MCF 10A (cell line): ENCODE measurements around the gene ARHGEF3. TPM values are rescaled to one million over a fixed set of nuclear protein-coding genes. Genes with fewer than 3 reads are reported as not detected.
"Not testable (repeated sequence)": the region's sequence is repeated elsewhere in the genome, so short reads cannot be mapped to it uniquely, and the experiment has no call there.

Experiments used
- BruUV-seq: library from RNA; stranded (reverse); fragments of 400-500 nt; replicated peaks from 2 replicates; lab custom pipeline; 2021; lab: Mats Ljungman, UMichigan
- CTCF ChIA-PET: fragments of 300-600 bp; sonication (Branson Sonifier 250); formaldehyde crosslinking; extraction: SDS; loops from one replicate; lab custom pipeline; 2021; ENCODE audit warnings: antibody characterized with exemption, inconsistent platforms; lab: Yijun Ruan, JAX
- POLR2A ChIA-PET: fragments of 300-600, 350-650 bp; sonication (Branson Sonifier 250); formaldehyde crosslinking; extraction: SDS; loops from one replicate; lab custom pipeline; 2020; ENCODE audit warnings: antibody characterized with exemption, inconsistent platforms; lab: Yijun Ruan, JAX
- DNase-seq: peaks from one replicate; pipeline ENCODE4 v3.0.0-alpha.2; 2018; ENCODE audit not compliant: unreplicated experiment
- H3K27ac Mint-ChIP-seq: one replicate; pipeline ENCODE4 v1.8.0; 2022; ENCODE audit warnings: mild to moderate bottlenecking, low read depth, mixed read lengths; ENCODE audit not compliant: unreplicated experiment
- H3K27me3 Mint-ChIP-seq: one replicate; pipeline ENCODE4 v1.8.0; 2022; ENCODE audit warnings: mixed read lengths; ENCODE audit not compliant: insufficient read depth, unreplicated experiment
- H3K36me3 Mint-ChIP-seq: one replicate; pipeline ENCODE4 v1.8.0; 2022; ENCODE audit warnings: mild to moderate bottlenecking, moderate library complexity, mixed read lengths; ENCODE audit not compliant: insufficient read depth, unreplicated experiment
- H3K4me1 Mint-ChIP-seq: one replicate; pipeline ENCODE4 v1.8.0; 2022; ENCODE audit warnings: mixed read lengths; ENCODE audit not compliant: insufficient read depth, unreplicated experiment
- H3K4me3 Mint-ChIP-seq: one replicate; pipeline ENCODE4 v1.8.0; 2022; ENCODE audit warnings: mild to moderate bottlenecking, moderate library complexity, mixed read lengths; ENCODE audit not compliant: unreplicated experiment
- H3K9me3 Mint-ChIP-seq: one replicate; pipeline ENCODE4 v1.8.0; 2022; ENCODE audit warnings: mixed read lengths; ENCODE audit not compliant: unreplicated experiment
- CTCF ChIP-seq: fragments of 200-600 bp; IDR thresholded peaks from one replicate; pipeline ENCODE4 v1.8.0; 2022; ENCODE audit warnings: antibody characterized with exemption, mild to moderate bottlenecking; ENCODE audit not compliant: unreplicated experiment
- intact Hi-C: fragments of 100-400 bp; cut with micrococcal nuclease; formaldehyde crosslinking; loops from 2 replicates; pipeline ENCODE4 v1.14.1; 2022
- total RNA-seq: library from RNA; stranded (reverse); gene quantifications from 2 replicates; pipeline ENCODE4 v1.2.3, GENCODE V29; 2022

ARHGEF3 gene
- total RNA-seq, 1 experiment from 2014 or later, result 10.6 TPM

- peaks cover 9% of the 10 kb centered on the region for H3K4me1 Mint-ChIP-seq
- no peak for TF ChIP-seq CTCF
- H3K9me3 Mint-ChIP-seq, result no peaks in the 10 kb centered on the region
- no TSS peak for BruUV-seq
- no peaks in the 10 kb centered on the region for H3K36me3 Mint-ChIP-seq
- ChIA-PET CTCF (no interaction called here), POLR2A (interaction anchor here (0.8 kb wide), 1 partner anchor 37 kb away, joined by 4 read pairs; no protein-coding TSS in a partner anchor)
- DNase-seq, result no peak
- H3K27ac Mint-ChIP-seq, result no peak overlapping the region
- H3K27me3 Mint-ChIP-seq, result no peaks in the 10 kb centered on the region
- H3K4me3 Mint-ChIP-seq, result no peak overlapping the region
- intact Hi-C loops, result no loop called here
Measured at GRCh38 chr3:56761887-56762651, 39.7 kb downstream of the ARHGEF3 start.

- no peak for DNase-seq
- no peaks in the 10 kb centered on the region for H3K9me3 Mint-ChIP-seq
- no peaks in the 10 kb centered on the region for H3K27me3 Mint-ChIP-seq
- H3K4me1 Mint-ChIP-seq, result peaks cover 18% of the 10 kb centered on the region
- CTCF ChIA-PET, result interaction anchor here (1.0 kb wide), 2 partner anchors 10 to 39 kb away, joined by 3 read pairs; no protein-coding TSS in a partner anchor
- intact Hi-C loops, result no loop called here
- H3K27ac Mint-ChIP-seq, result no peak overlapping the region
- BruUV-seq, result no TSS peak
- H3K36me3 Mint-ChIP-seq, result no peaks in the 10 kb centered on the region
- H3K4me3 Mint-ChIP-seq, result no peak overlapping the region
- POLR2A ChIA-PET, result interaction anchor here (0.7 to 0.8 kb wide), 2 partner anchors 21 to 38 kb away, joined by 4 read pairs; no protein-coding TSS in a partner anchor
- no peak for TF ChIP-seq CTCF
Measured at GRCh38 chr3:56761023-56761422, 40.7 kb downstream of the ARHGEF3 start.

GRCh38 chr3:56759532-56759931, 42.2 kb downstream of the ARHGEF3 start:
- POLR2A ChIA-PET, result interaction anchor here (1.5 to 1.8 kb wide), 5 partner anchors 11 to 55 kb away, joined by 3 to 16 read pairs (median 6); no protein-coding TSS in a partner anchor
- Mint-ChIP-seq H3K36me3 (no peaks in the 10 kb centered on the region), H3K27me3 (no peaks in the 10 kb centered on the region), H3K4me1 (peaks cover 20% of the 10 kb centered on the region), H3K9me3 (no peaks in the 10 kb centered on the region), H3K4me3 (no peak overlapping the region), H3K27ac (no peak overlapping the region)
- DNase-seq, result no peak
- intact Hi-C loops, result no loop called here
- CTCF ChIA-PET, result interaction anchor here (2.0 to 3.4 kb wide), 2 partner anchors 41 to 229 kb away, joined by 11 to 16 read pairs; no protein-coding TSS in a partner anchor
- no peak for TF ChIP-seq CTCF
- BruUV-seq, result no TSS peak

GRCh38 chr3:56758539-56758981, 43.2 kb downstream of the ARHGEF3 start:
- CTCF ChIA-PET, result interaction anchor here (0.6 to 3.4 kb wide), 10 partner anchors 23 to 1229 kb away, joined by 3 to 16 read pairs (median 4); no protein-coding TSS in a partner anchor

GRCh38 chr3:56758042-56758441, 43.7 kb downstream of the ARHGEF3 start:
- BruUV-seq, intact Hi-C loops, H3K9me3 Mint-ChIP-seq, H3K36me3 Mint-ChIP-seq, H3K4me3 Mint-ChIP-seq, H3K27me3 Mint-ChIP-seq, DNase-seq: not testable (repeated sequence)
- ChIA-PET POLR2A (interaction anchor here (0.6 to 1.8 kb wide), 12 partner anchors 8 to 180 kb away, joined by 3 to 16 read pairs (median 4); partner anchors contain the start of gene ARHGEF3), CTCF (interaction anchor here (0.6 to 3.4 kb wide), 9 partner anchors 23 to 1230 kb away, joined by 3 to 16 read pairs (median 5); no protein-coding TSS in a partner anchor)
- Mint-ChIP-seq H3K27ac (peak overlapping the region; percentile 73), H3K4me1 (peaks cover 23% of the 10 kb centered on the region)

More at GRCh38 chr3:56758539-56758981, 43.2 kb downstream of the ARHGEF3 start:
- peak overlapping the region; percentile 53 for H3K4me3 Mint-ChIP-seq
- H3K4me1 Mint-ChIP-seq, result peaks cover 20% of the 10 kb centered on the region
- no TSS peak for BruUV-seq
- TF ChIP-seq CTCF, result no peak
- H3K27ac Mint-ChIP-seq, result peak overlapping the region; percentile 73
- no peaks in the 10 kb centered on the region for H3K36me3 Mint-ChIP-seq
- peak; percentile 83 for DNase-seq
- POLR2A ChIA-PET, result interaction anchor here (0.6 to 1.8 kb wide), 11 partner anchors 9 to 179 kb away, joined by 3 to 16 read pairs (median 4); partner anchors contain the start of gene ARHGEF3
- intact Hi-C loops, result no loop called here
- H3K9me3 Mint-ChIP-seq, result no peaks in the 10 kb centered on the region
- H3K27me3 Mint-ChIP-seq, result no peaks in the 10 kb centered on the region
